ENCODE measurements around the gene AFG3L2.
A peak's percentile ranks its signal among the peaks of the same experiment; 100 is the strongest.

DNA sequence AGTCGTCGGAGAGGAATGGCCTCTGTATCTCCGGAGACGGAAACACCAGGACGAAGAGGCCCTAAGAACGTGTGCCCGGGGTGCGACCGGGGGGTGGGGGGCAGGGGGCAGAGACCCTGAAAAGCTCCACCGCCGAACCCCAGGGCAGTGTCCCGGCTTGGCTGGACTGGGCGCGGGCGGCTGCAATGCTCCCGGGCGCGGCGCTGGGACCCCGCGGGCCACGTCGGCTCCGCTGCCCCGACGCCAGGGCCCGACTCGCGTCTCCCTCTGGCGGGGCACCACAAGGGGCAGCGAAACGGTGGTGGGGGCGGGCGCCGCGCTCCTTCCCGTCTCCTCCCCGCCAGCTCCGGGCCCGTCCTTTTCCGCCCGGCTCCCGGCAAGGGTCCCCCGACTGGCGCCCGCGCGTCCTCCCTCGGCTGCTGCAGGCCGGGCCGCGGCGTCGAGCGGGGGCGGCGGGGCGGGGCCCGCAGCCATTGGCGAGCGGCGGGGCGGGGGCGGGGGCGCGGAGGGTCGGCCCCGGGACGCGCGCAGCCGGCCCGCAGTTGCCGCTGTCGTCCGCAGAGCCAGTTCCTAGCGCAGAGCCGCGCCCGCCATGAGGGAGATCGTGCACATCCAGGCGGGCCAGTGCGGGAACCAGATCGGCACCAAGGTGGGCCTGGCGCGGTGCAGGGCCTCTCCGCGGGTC lies 69.2 kb downstream of the AFG3L2 start, which contains the start of gene TUBB6:
- TF ChIP-seq, protein P1, sequence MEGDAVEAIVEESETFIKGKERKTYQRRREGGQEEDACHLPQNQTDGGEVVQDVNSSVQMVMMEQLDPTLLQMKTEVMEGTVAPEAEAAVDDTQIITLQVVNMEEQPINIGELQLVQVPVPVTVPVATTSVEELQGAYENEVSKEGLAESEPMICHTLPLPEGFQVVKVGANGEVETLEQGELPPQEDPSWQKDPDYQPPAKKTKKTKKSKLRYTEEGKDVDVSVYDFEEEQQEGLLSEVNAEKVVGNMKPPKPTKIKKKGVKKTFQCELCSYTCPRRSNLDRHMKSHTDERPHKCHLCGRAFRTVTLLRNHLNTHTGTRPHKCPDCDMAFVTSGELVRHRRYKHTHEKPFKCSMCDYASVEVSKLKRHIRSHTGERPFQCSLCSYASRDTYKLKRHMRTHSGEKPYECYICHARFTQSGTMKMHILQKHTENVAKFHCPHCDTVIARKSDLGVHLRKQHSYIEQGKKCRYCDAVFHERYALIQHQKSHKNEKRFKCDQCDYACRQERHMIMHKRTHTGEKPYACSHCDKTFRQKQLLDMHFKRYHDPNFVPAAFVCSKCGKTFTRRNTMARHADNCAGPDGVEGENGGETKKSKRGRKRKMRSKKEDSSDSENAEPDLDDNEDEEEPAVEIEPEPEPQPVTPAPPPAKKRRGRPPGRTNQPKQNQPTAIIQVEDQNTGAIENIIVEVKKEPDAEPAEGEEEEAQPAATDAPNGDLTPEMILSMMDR (IDR thresholded peaks at IDR 0.05): no peak
- TF ChIP-seq POLR2A (IDR thresholded peaks at IDR 0.05): peak; percentile 25 to 49

Data from adrenal gland (tissue), 5 donors.